GM19467 (cell line): ENCODE measurements around the gene PLEKHA5.
"Not testable (repeated sequence)": the region's sequence is repeated elsewhere in the genome, so short reads cannot be mapped to it uniquely, and the experiment has no call there.

Experiments used
- ATAC-seq: cut with Tn5 transposase; IDR thresholded peaks from one replicate; pipeline ENCODE4 v1.9.1; 2021; ENCODE audit warnings: mild to moderate bottlenecking, moderate library complexity; ENCODE audit not compliant: unreplicated experiment

PLEKHA5 gene

GRCh38 chr12:19398376-19399363 is 269.1 kb downstream of the PLEKHA5 start:
- ATAC-seq = no peak

DNA sequence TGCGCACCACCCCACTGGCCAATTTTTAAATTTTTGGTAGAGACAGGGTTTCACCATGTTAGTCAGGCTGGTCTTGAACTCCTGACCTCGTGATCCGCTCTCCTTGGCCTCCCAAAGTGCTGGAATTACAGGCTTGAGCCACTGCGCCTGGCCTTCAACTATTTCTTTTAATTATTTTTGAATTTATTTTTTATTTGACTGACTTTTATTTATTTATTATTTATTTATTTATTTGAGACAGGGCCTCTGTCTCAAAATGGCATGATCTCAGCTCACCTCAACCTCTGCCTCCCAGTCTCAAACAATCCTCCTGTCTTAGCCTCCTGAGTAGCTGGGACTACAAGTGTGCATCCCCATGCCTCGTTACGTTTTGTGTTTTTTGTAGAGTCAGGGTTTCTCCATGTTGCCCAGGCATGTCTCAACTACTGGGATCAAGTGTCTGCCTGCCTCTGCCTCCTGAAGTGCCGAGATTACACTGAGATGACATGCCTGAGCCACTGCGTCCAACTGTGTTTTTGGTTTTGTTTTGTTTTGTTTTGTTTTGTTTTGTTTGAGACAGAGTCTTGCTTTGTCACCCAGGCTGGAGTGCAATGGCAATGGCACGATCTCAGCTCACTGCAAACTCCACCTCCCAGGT is 271.2 kb downstream of the PLEKHA5 start:
- not testable (repeated sequence) for ATAC-seq

DNA sequence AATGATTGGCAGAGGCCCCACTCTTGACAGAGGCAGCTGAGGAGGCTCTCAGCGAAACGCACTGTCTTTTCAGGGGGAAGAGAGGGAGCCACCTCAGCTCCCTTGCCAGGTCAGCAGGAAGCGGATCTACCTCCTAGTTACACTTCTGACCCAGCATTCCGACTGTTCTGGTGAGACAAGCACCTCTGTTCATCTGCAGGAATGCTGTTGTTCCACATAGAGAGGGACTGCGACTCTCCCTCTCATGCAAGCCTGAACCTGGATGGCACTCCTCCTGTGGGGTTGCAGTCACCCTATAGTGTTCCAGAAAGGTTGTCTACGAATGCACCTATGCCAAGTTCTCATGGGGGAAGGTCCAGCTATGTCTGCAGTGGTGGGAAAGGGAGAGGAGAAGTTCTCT is 272.7 kb downstream of the PLEKHA5 start:
- ATAC-seq = no peak

DNA sequence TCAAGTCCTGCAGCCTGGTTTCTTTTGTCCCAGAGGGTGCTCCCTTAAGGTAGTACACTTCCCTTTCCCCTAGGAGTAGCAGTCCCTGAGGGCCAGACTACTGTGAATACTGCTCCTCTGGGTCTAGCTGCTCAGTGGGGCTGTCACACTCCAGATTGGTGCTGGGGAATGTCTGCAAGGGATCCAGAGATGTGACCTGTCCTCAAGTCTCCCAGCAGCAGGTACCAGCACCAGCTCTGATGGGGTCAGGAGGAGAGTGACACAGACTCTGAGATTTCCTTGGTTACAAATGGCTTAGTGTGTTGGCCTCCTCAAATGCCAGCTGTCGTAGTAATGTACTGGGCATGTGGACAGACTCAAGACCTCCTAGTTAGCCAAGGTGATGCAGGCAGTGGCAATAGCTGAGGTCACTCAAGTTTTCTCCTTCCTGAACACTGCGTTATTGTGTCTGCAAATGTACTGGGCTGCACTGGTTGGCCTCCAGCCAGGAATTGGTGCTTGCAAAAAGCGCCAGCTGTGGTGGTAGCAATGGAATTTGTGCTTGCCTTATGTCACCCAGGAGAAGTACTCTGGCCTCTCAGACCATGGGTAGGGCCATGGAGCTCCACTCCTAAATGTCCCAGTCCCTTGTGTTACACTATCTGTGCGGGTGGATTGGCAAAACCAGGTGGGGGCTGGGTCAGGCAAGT is 273.4 kb downstream of the PLEKHA5 start:
- ATAC-seq = no peak

DNA sequence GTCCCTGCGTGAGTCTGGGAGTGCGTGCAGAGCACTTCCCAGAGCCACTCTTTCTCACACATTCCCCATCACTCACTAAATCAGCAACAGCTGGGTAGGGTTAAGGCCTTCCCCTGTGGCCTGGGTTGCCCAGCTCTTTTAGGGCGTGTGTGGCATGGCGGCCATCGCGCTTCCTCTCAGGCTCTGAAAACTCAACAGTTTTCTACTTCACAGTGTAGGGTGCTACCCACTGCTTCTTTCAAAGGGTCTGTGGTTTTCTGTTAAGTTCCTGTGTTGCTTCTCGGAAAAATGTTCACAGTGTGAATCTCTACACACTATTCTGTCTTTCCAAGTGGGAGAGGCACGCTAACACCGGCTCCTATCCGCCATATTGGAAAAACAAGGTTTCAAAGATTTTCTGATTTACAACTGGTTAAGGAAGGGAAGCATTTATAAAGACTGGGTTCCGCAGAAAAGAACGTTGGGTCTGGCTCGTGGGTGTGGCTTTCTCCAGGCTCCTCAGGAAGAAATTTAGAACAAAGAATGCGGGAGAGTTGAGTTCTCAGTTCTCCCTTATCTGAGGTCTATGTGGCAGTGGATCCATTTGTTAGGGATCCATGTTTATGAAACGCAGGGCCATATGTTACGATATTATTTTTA is 274.8 kb downstream of the PLEKHA5 start:
- no peak for ATAC-seq

DNA sequence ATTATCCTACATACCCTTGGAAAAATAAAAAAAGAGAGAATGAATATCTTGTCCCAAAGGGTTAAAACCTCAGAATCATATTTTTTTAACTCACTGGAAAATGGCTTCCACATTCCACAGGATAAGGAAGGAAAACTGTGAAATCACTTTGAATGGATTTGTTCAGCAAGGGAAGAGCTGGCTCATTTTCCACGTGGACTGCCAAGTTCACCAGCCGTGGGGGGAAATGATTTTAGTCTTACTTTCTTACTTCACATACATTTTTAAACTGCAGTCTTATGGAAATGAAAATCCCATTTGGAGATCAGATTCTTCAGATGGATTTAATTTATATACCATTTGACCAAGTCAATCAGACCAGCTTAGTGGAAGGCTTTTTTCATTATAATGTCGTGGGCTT is 279.8 kb downstream of the PLEKHA5 start:
- ATAC-seq = no peak

GRCh38 chr12:19410211-19410610 is 280.7 kb downstream of the PLEKHA5 start:
- no peak for ATAC-seq

GRCh38 chr12:19410629-19411185 is 281.2 kb downstream of the PLEKHA5 start:
- no peak for ATAC-seq

DNA sequence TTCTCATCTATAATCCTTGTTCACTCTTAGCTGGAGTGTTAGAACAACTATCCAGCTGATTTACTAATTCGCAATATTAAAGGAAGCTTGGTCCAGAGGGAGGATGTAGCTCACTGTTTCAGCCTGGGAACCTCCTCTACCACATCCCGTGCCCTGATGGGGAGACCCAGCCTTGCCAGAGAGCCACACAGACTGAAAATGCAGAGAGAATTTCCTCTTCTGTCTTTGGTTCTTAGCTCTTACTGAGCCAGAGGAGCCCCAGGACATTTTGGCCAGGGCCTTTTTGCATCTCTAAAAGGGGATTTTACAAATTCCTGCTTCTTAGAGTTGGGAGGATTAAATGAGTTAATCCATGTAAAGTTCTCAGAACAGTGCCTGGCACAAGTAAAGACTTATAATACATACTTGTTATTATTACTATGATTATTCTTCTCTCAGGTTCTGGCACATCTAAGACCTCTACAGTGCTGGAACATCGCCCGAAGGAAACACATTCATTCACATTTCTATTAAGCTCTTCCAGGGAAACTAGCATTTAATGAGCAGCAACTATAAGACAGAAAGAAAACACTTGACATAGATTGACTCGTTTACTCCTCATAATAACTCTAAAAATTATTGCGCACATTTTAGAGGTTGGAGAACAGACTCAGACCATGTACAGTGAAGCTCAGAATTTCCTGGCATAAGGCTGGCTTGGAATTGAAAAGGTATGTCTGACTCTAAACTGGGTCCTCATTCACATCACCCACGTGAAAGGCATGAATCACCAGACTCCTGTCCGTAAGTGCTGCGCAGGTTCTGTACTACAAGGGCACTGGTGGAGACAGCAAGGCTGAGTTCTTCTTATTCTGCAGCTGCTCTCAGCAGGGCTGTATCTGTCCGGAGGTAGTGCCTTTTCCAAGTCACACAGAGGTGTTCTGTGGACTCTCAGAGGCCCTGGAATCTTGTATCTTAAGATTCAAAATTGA is 282.0 kb downstream of the PLEKHA5 start:
- no peak for ATAC-seq

GRCh38 chr12:19412844-19413243 is 283.3 kb downstream of the PLEKHA5 start:
- ATAC-seq = no peak

DNA sequence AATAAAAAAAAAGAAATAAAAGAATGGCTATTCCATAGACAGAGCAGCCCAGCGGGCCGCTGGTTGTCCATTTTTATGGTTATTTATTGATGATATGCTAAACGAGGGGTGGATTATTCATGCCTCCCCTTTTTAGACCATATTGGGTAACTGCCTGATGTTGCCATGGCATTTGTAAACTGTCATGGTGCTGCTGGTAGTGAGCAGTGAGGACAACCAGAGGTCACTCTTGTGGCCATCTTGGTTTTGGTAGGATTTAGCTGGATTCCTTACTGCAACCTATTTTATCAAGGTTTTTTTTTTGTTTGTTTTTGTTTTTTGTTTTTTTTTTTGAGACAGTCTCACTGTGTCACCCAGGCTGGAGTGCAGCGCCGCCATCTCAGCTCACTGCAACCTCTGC is 284.0 kb downstream of the PLEKHA5 start:
- not testable (repeated sequence) for ATAC-seq

- ATAC-seq = no peak
These were observed 286.0 kb downstream of the PLEKHA5 start for GRCh38 chr12:19415563-19415962.

GRCh38 chr12:19419086-19419485 is 289.6 kb downstream of the PLEKHA5 start:
- no peak for ATAC-seq

GRCh38 chr12:19421503-19422282 is 292.2 kb downstream of the PLEKHA5 start:
- no peak for ATAC-seq

- ATAC-seq = no peak
These were observed 293.8 kb downstream of the PLEKHA5 start for GRCh38 chr12:19423166-19423930.
